ENCODE data around the gene LDAF1.

- no peak for TF ChIP-seq GATA3 (IDR thresholded peaks at IDR 0.05; ENCODE audit: low read depth, low read length)
- TF ChIP-seq GATA2 (IDR thresholded peaks at IDR 0.05; ENCODE audit: low read depth, low read length): no peak
These were observed 69.9 kb downstream of the LDAF1 start for GRCh38 chr16:21228361-21228872.
